ENCODE data around the gene MRPS7.

DNA sequence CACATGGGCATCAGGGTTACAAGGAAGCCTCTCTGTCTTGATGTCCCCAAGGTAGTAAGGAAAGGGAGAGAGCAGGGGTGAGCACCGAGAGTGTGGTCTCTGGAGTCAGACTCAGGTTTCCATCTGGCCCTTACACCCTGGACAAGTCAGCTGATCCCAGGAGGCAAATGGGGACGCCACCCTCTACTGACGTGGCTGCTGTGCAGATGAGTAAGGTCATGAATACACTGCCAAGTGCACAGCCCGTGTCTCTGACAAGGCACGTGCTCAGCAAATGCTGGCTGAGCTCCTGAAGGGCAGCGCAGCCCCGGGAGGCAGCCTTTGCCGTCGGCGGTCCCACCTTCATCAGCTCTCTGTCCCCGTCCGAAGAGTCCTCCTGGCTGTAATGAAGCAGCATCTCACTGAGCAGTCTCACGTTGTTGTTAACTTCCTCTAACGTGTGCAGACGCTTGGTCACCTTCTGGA lies 19.7 kb upstream of the MRPS7 start:
- TF ChIP-seq KLF1 (tag; IDR thresholded peaks at IDR 0.05) (no peak), MED1 (CRISPR knock-in tag; IDR thresholded peaks at IDR 0.05; ENCODE audit: borderline replicate concordance) (no peak), TRIM24 (IDR thresholded peaks at IDR 0.05) (no peak), SRF (CRISPR knock-in tag; IDR thresholded peaks at IDR 0.05) (no peak)

Measured in K562 (cell line).